WI38 (cell line): ENCODE measurements around the gene PITRM1.

Experiments
- H3K4me3 ChIP-seq: 2 replicates; pipeline ENCODE4 v1.5.1; 2011; ENCODE audit warnings: low read depth, mild to moderate bottlenecking, control low read depth, low read length
- CTCF ChIP-seq: IDR thresholded peaks from 2 replicates; pipeline ENCODE4 v1.5.1; 2012; ENCODE audit warnings: low read depth, mild to moderate bottlenecking, control low read depth, low read length

Gene PITRM1

GRCh38 chr10:3128379-3129130 is 44.0 kb downstream of the PITRM1 start:
- H3K4me3 ChIP-seq = no peak overlapping the region
- no peak for TF ChIP-seq CTCF

DNA sequence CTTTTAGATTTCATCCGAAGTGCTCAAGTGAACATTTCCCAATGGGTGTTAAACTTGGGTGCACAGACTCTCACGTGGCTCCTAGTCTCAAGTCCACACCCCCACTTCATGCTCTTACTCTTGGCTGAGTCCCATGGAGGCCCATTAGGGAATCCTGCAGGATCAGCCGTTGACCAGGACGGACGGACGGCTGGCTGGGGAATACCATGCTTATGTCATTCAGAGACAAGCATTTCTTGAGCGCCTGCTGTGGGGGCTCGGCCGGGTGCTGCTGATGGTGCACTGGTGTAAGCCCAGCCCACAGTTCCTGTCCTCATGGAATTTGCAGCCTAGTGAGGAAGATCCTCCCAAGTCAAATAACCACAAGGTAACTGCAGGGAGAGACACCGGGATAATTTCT is 44.7 kb downstream of the PITRM1 start:
- TF ChIP-seq CTCF = no peak
- H3K4me3 ChIP-seq = no peak overlapping the region

GRCh38 chr10:3126741-3127346 is 45.7 kb downstream of the PITRM1 start:
- no peak for TF ChIP-seq CTCF
- H3K4me3 ChIP-seq = no peak overlapping the region

GRCh38 chr10:3126249-3126648 is 46.3 kb downstream of the PITRM1 start:
- no peak overlapping the region for H3K4me3 ChIP-seq
- TF ChIP-seq CTCF = no peak

DNA sequence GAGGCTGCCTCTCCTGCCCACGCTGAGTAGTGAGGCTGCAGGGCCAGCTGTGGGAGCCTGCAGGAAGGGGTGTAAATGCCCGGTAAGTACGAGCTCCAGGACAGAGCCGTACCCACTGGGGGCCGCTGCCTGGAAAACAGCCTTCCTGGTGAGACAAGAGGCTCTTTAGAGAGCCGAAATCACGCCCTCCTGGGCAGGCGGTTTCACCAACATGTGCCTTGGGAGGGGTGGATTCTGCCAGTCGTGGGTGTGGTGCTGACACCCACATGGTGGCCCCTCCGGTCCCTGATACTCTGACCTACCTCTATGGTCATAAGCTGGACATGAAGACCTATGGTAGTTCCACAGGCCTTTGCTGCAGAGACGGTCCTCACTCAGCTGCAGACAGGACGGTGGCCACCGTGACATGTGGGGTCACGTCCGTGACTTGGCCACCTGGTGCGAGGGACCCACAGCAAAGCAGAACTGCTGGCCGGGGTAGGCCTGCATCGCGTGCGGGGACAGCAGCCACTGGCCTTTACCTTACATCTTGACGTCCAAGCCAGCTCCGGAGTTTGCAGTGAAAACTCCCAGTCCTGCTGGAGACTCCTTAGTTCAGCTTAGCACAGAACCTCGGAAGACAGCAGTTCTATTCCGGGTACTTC is 46.9 kb downstream of the PITRM1 start:
- no peak for TF ChIP-seq CTCF

GRCh38 chr10:3124412-3125175 is 48.0 kb downstream of the PITRM1 start:
- H3K4me3 ChIP-seq = no peak overlapping the region
- no peak for TF ChIP-seq CTCF

More for the DNA sequence above, 46.9 kb downstream of the PITRM1 start:
- H3K4me3 ChIP-seq = no peak overlapping the region
